HepG2 (cell line): ENCODE data around the gene TRIM61. TPM values are rescaled to one million over a fixed set of nuclear protein-coding genes. Genes with fewer than 3 reads are reported as not detected.

ENCODE experiments used
- AHR ChIP-seq: IDR thresholded peaks from 2 replicates; pipeline ENCODE4 v1.6.1; 2018; ENCODE audit warnings: missing genetic modification reagents, missing compliant biosample characterization
- ERF ChIP-seq: IDR thresholded peaks from 2 replicates; pipeline ENCODE4 v1.6.1; 2018; ENCODE audit warnings: missing biosample characterization, missing genetic modification reagents
- KAT8 ChIP-seq: IDR thresholded peaks from 2 replicates; pipeline ENCODE4 v1.6.1; 2016; ENCODE audit warnings: missing genetic modification reagents, missing compliant biosample characterization
- KDM3A ChIP-seq: IDR thresholded peaks from 2 replicates; pipeline ENCODE4 v1.6.1; 2018; ENCODE audit warnings: low read depth, missing compliant biosample characterization
- MATR3 ChIP-seq: sonication (generic); formaldehyde crosslinking; IDR thresholded peaks from 2 replicates; pipeline ENCODE4 v1.4.0; 2020; ENCODE audit warnings: missing genetic modification reagents
- SP5 ChIP-seq: IDR thresholded peaks from 2 replicates; pipeline ENCODE4 v1.6.1; 2016; ENCODE audit warnings: low read depth, borderline replicate concordance
- UBTF ChIP-seq: sonication (generic); formaldehyde crosslinking; IDR thresholded peaks from 2 replicates; pipeline ENCODE4 v1.4.0; 2020; ENCODE audit warnings: mild to moderate bottlenecking, missing genetic modification reagents
- XRCC5 ChIP-seq: fragments of 200-400 bp; formaldehyde crosslinking; optimal IDR thresholded peaks from 2 replicates; pipeline ENCODE3; 2017; ENCODE audit warnings: mild to moderate bottlenecking, low read length
- ZFY ChIP-seq: sonication (generic); formaldehyde crosslinking; IDR thresholded peaks from 2 replicates; pipeline ENCODE4 v1.4.0; 2020; ENCODE audit warnings: missing genetic modification reagents
- ZNF251 ChIP-seq: sonication (generic); formaldehyde crosslinking; IDR thresholded peaks from 2 replicates; pipeline ENCODE4 v1.9.0; 2021; ENCODE audit warnings: mild to moderate bottlenecking, missing genetic modification reagents
- polyA plus RNA-seq, 8 experiments: library from polyadenylated mRNA; depleted of rRNA in 3 of 8; stranded (reverse) in 7 of 8; unstranded in 1 of 8; fragments of >200 nt; fragmentation: Illumina TruSeq in 4 of 8; extraction: Trizol in 4 of 8; gene quantifications; 2 replicates each; pipeline versions ENCODE4 v1.2.1 to v1.2.3, GENCODE V29; 2011 to 2016; ENCODE audit warnings: low read depth in 4 of 8, missing spikeins in 1 of 8, mixed read lengths in 1 of 8; ENCODE audit not compliant: insufficient read depth in 1 of 8
- total RNA-seq, 5 experiments: library from RNA; depleted of rRNA; stranded (reverse); fragments of >200 nt; fragmentation: Illumina TruSeq; extraction: Trizol; gene quantifications; 2 replicates each; pipeline ENCODE4 v1.2.3, GENCODE V29; 2016; ENCODE audit warnings: low read depth in 1 of 5
- TF ChIP-seq, protein P1 (sequence below): sonication (generic); formaldehyde crosslinking; IDR thresholded peaks from 2 replicates; pipeline ENCODE4 v1.9.0; 2022; ENCODE audit warnings: low read depth, missing genetic modification reagents

TRIM61 gene
- total and polyA plus RNA-seq, 2 of the 13 experiments (the other 11 are each of a cell fraction or from before 2014, with no cell fraction given): not detected

GRCh38 chr4:165009493-165010227 is 32.2 kb upstream of the TRIM61 start (continued):
- TF ChIP-seq, protein P1, sequence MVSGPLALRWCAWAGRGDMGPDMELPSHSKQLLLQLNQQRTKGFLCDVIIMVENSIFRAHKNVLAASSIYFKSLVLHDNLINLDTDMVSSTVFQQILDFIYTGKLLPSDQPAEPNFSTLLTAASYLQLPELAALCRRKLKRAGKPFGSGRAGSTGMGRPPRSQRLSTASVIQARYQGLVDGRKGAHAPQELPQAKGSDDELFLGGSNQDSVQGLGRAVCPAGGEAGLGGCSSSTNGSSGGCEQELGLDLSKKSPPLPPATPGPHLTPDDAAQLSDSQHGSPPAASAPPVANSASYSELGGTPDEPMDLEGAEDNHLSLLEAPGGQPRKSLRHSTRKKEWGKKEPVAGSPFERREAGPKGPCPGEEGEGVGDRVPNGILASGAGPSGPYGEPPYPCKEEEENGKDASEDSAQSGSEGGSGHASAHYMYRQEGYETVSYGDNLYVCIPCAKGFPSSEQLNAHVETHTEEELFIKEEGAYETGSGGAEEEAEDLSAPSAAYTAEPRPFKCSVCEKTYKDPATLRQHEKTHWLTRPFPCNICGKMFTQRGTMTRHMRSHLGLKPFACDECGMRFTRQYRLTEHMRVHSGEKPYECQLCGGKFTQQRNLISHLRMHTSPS (CRISPR knock-in tag): no peak
- TF ChIP-seq XRCC5: no peak
- no peak for TF ChIP-seq AHR (CRISPR knock-in tag)
- no peak for TF ChIP-seq KDM3A
- no peak for TF ChIP-seq ZNF251 (CRISPR knock-in tag)
- TF ChIP-seq KAT8 (CRISPR knock-in tag): no peak
- TF ChIP-seq MATR3: no peak
- TF ChIP-seq ERF (CRISPR knock-in tag): no peak
- TF ChIP-seq ZFY: no peak
- TF ChIP-seq SP5 (CRISPR knock-in tag): no peak
- TF ChIP-seq UBTF (CRISPR knock-in tag): no peak
